B cell (primary cell): Measurements from ENCODE around the gene CEL.

Experiments used
- CTCF ChIP-seq: fragments of 200-600 bp; IDR thresholded peaks from one replicate; pipeline ENCODE4 v1.8.0; 2022; ENCODE audit warnings: antibody characterized with exemption, mild to moderate bottlenecking
- EZH2 ChIP-seq: IDR thresholded peaks from 2 replicates; pipeline ENCODE4 v1.6.1; 2012; ENCODE audit warnings: borderline replicate concordance, low read depth, mild to moderate bottlenecking, moderate library complexity, low read length; ENCODE audit not compliant: insufficient read depth, poor library complexity, severe bottlenecking

- TF ChIP-seq CTCF, result peak; percentile 97
- no peak for TF ChIP-seq EZH2
Measured at GRCh38 chr9:133103183-133103986, 41.6 kb downstream of the CEL start.
